HG02642 (cell line): ENCODE results near the gene SIRPA.

Source experiments
- ATAC-seq: cut with Tn5 transposase; IDR thresholded peaks from one replicate; pipeline ENCODE4 v1.9.1; 2021; ENCODE audit warnings: mild to moderate bottlenecking; ENCODE audit not compliant: unreplicated experiment, poor library complexity

Gene SIRPA

GRCh38 chr20:1928154-1928553, 32.9 kb downstream of the SIRPA start:
- ATAC-seq, result no peak

DNA sequence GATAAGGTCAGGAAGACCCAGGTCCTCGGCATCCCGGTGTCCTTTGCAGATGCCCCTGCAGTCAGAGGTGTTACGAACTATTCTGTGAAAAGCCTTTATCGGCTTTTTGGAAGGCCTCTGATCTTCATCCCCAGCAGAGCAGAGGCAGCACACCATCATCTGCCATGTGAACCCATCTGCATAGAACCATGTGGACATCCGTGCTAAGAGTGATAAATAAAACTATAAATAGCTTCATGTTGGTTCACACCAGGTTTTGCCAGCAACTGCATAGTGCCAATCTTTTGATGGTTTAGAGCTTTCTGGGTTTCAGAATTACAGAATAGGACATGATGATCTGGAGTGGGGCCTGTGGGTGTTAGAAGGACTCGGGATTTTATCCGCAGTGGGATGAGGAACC, 33.6 kb downstream of the SIRPA start:
- ATAC-seq, result no peak

GRCh38 chr20:1929460-1929859, 34.3 kb downstream of the SIRPA start:
- no peak for ATAC-seq

- no peak for ATAC-seq
These were observed 35.0 kb downstream of the SIRPA start for GRCh38 chr20:1930165-1930564.

DNA sequence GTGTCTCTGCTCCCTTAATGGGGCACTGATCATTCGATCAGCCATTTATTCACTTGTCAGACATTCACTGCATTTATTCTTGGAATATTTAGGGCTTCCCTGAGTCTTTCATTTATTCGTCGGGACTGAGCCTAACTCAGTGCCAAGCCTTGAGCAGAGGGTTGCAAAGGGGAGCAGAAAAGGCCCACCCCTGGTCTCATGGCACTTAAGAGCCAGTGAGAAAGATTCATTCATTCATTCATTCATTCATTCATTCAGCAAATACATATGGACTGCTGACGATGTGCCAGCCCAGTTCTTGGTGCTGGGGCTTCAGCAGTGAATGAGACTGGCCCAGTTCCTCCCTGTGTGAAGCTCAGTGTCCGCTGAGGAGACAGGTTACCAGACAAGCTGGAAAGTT, 36.6 kb downstream of the SIRPA start:
- ATAC-seq, result no peak

- ATAC-seq, result no peak
These were observed 37.8 kb downstream of the SIRPA start for GRCh38 chr20:1932971-1933370.

DNA sequence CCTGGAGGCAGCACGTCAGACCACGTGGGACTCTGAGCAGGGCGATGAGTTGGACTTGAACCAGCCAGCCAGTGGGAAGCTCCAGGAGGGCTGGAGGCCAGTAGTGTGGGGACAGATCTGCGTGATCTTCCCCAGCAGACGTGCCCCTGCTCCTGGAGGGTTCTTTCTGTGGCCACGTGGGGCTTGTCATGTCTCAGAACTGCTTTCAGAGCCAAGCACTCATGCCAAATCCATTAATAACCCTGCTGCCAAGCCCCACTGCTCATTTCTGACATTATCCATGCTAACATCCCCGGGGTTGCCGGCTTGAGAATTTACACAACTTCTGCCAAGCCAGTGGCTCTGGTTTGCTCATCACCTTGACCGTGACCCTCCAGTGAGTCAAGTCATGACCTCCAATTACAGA, 38.3 kb downstream of the SIRPA start:
- no peak for ATAC-seq

GRCh38 chr20:1934156-1934555, 38.9 kb downstream of the SIRPA start:
- no peak for ATAC-seq

DNA sequence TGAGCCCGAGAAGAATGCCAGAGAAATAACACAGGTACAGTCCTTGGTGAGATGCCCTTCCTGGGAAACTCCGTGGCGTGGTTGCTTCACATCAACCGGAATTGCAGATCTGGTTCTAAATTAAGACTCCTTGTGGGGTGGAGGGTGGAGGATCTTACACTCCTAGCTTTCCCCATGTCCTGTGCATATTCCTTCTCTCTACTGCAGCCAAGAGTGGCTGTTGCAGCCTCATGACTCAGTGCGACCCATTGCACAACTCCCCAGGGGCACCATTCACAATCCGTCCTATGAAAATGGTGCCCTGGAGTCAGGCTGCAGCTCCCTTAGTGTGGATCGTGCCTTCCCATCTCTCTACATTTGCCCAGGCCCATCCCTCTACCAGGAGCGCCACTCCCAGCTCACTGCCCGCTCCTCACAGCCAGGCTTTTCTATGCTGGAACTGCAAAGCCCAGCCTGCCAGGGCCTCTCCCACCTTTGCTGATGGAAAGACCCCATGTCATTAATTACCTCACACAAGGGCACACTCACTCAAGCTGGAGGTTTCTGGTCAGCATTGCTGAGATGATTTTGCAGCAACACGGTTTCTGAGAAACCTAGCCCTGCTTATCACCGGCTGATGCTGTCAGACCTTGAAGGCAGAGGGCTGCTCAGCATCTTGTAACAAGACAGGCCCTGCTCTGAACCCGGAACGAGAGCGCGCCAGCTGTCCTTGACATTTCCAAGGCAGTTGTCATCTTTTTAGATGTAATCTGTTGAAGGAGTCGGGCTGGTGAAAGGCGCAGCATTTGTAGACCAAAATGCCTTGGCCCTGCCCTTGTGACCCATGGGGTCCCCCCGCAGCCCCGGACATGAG, 39.7 kb downstream of the SIRPA start:
- no peak for ATAC-seq

DNA sequence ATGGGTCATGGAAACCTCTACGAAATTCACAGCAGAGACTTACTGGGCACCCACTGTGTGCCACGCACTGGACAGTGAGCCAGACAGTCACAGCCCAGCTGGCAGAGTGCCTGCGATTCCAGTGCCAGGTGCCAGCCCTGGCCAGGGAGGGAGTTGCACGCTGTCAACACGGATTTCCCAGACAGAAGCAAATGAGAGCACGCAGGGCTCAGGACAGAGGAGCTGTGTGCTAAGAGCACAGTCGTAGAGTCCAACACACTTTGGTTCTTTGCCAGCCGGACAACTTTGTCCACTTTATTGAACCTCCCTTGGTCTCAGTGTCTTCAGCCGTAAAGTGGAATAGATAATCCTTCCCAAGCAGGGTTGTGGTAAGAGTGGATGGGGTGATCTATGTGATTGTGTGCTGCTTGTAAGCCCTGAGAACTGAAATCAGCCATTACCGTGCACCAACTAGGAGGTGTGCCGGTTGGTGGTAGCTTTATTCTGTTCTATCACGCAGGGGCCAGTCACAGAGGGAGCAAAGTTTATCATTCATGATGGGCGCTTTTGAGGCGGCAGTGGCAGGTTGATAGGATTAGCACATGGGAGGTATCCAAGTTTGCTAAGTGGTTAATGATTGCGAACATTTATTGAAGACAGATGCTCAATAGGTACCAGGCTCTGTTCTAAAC, 40.6 kb downstream of the SIRPA start:
- ATAC-seq, result no peak

DNA sequence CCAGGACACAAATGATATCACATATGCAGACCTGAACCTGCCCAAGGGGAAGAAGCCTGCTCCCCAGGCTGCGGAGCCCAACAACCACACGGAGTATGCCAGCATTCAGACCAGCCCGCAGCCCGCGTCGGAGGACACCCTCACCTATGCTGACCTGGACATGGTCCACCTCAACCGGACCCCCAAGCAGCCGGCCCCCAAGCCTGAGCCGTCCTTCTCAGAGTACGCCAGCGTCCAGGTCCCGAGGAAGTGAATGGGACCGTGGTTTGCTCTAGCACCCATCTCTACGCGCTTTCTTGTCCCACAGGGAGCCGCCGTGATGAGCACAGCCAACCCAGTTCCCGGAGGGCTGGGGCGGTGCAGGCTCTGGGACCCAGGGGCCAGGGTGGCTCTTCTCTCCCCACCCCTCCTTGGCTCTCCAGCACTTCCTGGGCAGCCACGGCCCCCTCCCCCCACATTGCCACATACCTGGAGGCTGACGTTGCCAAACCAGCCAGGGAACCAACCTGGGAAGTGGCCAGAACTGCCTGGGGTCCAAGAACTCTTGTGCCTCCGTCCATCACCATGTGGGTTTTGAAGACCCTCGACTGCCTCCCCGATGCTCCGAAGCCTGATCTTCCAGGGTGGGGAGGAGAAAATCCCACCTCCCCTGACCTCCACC, 42.2 kb downstream of the SIRPA start:
- ATAC-seq, result no peak

DNA sequence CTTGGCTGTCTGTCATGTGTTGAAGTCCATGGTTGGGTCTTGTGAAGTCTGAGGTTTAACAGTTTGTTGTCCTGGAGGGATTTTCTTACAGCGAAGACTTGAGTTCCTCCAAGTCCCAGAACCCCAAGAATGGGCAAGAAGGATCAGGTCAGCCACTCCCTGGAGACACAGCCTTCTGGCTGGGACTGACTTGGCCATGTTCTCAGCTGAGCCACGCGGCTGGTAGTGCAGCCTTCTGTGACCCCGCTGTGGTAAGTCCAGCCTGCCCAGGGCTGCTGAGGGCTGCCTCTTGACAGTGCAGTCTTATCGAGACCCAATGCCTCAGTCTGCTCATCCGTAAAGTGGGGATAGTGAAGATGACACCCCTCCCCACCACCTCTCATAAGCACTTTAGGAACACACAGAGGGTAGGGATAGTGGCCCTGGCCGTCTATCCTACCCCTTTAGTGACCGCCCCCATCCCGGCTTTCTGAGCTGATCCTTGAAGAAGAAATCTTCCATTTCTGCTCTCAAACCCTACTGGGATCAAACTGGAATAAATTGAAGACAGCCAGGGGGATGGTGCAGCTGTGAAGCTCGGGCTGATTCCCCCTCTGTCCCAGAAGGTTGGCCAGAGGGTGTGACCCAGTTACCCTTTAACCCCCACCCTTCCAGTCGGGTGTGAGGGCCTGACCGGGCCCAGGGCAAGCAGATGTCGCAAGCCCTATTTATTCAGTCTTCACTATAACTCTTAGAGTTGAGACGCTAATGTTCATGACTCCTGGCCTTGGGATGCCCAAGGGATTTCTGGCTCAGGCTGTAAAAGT, 43.5 kb downstream of the SIRPA start:
- ATAC-seq, result no peak

DNA sequence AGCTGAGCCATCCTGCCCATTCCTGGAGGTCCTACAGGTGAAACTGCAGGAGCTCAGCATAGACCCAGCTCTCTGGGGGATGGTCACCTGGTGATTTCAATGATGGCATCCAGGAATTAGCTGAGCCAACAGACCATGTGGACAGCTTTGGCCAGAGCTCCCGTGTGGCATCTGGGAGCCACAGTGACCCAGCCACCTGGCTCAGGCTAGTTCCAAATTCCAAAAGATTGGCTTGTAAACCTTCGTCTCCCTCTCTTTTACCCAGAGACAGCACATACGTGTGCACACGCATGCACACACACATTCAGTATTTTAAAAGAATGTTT, 44.0 kb downstream of the SIRPA start:
- ATAC-seq, result no peak

- ATAC-seq, result no peak
These were observed 45.4 kb downstream of the SIRPA start for GRCh38 chr20:1940581-1940980.

- no peak for ATAC-seq
These were observed 46.0 kb downstream of the SIRPA start for GRCh38 chr20:1941226-1941625.

DNA sequence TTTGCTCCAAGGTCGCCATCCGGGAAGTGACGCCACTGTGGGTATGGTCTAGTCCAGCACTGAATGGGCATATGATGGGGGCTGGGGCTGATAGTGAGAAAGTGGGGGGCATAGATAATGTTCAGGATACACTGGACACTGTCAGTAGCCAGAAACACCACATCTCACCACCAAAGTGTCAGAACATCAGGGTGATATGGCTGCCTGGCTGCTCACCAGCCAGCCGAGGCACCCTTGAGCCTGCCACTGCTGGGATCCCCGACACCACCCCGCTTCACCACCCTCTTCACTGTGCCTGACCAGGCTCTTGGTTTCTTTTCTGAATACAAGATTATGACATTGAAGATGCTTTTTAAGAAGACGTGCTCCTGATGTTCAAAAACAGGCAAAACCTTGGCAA, 46.9 kb downstream of the SIRPA start:
- ATAC-seq, result no peak

GRCh38 chr20:1942486-1943274, 47.5 kb downstream of the SIRPA start:
- ATAC-seq, result no peak

GRCh38 chr20:1943275-1944002, 48.2 kb downstream of the SIRPA start:
- no peak for ATAC-seq

DNA sequence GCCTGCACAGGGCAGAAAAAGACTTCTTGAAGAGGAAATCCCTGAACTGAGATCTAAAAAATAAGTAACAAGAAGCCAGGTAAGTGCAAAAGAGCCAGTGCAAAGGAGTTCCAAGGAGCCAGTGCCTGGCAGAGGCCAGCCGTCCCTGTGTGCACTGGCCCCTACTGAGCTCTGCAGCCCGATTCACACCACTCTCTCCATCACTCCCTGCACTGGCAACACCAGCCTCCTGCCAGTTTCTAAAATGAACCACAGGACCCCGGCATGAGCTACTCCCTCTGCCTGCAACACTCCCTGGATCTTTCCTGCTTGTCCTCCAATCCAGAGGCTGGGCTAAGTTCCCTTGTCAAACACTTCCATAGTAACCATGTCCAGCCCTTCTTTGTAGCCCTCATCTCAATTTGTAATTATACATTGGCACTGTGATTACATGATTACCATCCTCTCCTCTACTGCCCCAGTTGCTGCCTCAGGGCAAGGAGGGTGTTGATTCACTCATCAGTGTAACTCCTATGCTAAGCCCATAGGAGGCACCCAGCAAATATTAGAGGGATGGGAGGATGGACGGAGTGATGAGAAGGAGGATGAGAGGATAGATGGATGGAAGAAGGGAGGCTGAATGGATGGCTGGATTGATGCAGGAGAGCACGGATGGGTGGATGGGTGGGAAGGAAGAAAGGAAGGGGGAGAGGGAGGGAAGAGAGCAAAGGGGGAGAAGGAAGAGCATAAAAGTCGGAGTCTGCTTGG, 49.3 kb downstream of the SIRPA start:
- ATAC-seq, result no peak
